ENCODE results near the gene SLC35E1.

DNA sequence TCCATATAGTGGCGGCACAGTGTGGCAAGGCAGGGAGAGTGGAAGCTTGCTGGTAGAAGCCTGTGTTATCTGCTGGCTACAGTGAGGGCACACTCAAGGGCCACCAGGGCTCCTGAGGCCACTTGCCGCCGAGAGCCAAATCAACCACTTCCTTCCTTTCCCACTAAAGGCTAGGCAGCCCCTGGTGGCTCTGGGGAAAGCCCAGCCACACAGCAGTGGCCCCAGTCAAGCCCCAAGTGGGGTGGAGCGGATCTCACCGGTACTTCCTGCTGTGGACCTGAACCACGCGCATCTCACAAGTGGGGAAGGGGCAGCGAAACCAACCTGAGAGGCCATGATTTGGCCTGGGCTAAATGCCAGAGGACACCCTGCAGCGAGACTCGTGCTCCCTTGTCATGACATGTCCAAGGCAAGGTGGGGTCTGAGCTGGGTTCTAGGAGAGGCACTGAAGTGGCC is 21.9 kb upstream of the SLC35E1 start:
- TF ChIP-seq, protein P1, sequence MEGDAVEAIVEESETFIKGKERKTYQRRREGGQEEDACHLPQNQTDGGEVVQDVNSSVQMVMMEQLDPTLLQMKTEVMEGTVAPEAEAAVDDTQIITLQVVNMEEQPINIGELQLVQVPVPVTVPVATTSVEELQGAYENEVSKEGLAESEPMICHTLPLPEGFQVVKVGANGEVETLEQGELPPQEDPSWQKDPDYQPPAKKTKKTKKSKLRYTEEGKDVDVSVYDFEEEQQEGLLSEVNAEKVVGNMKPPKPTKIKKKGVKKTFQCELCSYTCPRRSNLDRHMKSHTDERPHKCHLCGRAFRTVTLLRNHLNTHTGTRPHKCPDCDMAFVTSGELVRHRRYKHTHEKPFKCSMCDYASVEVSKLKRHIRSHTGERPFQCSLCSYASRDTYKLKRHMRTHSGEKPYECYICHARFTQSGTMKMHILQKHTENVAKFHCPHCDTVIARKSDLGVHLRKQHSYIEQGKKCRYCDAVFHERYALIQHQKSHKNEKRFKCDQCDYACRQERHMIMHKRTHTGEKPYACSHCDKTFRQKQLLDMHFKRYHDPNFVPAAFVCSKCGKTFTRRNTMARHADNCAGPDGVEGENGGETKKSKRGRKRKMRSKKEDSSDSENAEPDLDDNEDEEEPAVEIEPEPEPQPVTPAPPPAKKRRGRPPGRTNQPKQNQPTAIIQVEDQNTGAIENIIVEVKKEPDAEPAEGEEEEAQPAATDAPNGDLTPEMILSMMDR (IDR thresholded peaks at IDR 0.05; ENCODE audit: borderline replicate concordance, extremely low read depth, low read length, poor library complexity, severe bottlenecking): no peak
- TF ChIP-seq EZH2 (IDR thresholded peaks at IDR 0.05; ENCODE audit: borderline replicate concordance, low read depth, low read length, severe bottlenecking): no peak

All from DND-41 (cell line).